HG03565 (cell line): ENCODE data around the gene IRX2.

Experiments
- ATAC-seq: cut with Tn5 transposase; IDR thresholded peaks from one replicate; pipeline ENCODE4 v1.9.1; 2021; ENCODE audit warnings: mild to moderate bottlenecking, moderate library complexity; ENCODE audit not compliant: unreplicated experiment

IRX2 gene

DNA sequence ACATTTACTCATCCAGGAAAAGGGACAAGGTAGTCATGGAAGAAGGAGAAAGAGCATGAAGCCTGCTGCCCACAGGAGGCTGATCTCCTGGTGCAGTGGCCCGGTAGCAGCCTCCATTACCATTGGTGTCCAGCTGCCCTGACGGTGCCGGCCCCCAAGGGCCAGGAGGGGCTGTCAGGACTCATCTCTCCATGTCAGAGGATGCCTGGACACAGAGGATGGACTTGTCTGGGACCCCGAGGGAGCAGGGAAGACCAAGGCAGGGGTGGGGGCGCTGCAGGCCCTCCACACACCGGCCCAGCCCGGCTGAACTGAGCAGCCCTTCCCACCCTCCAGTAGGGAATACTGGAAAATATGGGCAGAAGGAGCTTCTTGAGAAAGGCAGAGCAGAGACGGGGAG, 52.2 kb downstream of the IRX2 start:
- ATAC-seq: no peak

DNA sequence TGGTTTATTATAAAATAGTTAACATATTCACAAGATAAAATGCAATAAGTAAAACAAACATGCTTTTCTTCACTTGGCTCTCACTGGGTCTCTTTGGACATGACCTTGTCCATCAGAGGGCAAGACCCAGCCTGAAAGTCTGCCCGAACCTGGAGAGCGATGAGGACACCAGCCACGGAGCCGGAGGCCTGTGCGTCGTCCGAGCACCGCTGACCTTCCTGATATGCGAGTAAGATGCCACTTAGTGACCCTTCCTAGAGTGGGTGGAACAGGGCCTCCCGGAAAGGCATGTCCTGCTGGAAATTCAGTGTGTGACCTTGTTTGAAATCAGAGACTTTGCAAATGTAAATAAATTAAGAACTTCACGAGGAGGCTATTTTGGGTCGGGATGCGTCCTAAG, 52.9 kb downstream of the IRX2 start:
- no peak for ATAC-seq

DNA sequence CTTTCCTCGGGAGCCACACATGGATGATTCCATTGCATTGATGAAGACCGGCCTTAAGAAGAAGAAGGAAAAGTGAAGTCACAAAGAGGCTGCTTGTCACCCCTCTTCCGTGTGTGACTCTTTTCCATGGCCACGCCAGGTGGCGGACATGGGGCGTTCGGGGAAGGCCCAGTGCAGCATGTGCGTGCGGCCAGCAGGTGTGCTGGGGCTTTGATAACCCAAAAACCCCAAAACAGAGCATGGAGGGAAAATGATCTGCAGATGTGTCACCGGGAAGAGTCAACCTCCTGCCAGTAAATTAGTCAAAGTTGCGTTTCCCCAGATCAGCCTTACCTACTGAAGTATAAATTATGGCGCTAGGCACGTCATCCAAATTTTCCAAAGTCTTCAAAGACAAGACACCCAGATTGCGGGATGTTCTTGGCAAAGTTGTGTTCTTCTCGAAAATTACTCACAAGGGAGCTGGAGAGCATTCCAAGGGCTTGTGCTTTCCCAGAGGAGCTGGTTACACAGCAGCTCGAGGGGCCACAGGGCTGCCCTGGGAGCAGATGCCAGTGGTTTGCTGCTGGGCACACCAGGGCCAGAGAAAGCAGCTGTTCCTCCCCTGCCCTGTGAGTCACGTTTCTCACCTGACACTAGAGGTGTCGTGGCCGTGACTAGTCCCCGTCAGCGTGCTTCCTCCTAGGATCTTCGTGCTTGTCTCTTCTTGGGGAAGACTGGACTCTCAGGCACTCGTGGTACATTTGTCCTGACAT, 53.9 kb downstream of the IRX2 start:
- no peak for ATAC-seq

DNA sequence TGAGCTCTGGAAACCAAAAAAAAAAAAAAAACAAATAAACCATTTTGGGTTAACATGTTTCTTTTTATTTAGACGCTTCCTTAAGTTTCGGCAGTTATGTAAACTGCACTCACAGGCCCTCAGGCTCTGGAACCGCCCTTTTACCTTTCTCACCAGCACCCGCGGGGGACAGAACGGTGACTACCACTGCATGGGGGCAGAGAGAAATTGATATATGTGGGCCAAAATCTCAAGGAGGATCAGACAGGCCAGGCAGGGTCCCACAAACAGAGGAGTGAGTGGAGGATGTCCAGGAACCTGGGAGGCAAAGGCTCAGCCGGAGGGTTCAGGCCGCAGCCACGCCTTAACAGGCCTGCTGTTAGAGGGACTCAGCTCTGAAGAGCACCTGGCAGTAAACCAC, 54.4 kb downstream of the IRX2 start:
- ATAC-seq: no peak
